ENCODE data around the gene FDXR.
"Not testable (repeated sequence)": the region's sequence is repeated elsewhere in the genome, so short reads cannot be mapped to it uniquely, and the experiment has no call there.

FDXR gene, protein sequence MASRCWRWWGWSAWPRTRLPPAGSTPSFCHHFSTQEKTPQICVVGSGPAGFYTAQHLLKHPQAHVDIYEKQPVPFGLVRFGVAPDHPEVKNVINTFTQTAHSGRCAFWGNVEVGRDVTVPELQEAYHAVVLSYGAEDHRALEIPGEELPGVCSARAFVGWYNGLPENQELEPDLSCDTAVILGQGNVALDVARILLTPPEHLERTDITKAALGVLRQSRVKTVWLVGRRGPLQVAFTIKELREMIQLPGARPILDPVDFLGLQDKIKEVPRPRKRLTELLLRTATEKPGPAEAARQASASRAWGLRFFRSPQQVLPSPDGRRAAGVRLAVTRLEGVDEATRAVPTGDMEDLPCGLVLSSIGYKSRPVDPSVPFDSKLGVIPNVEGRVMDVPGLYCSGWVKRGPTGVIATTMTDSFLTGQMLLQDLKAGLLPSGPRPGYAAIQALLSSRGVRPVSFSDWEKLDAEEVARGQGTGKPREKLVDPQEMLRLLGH

DNA sequence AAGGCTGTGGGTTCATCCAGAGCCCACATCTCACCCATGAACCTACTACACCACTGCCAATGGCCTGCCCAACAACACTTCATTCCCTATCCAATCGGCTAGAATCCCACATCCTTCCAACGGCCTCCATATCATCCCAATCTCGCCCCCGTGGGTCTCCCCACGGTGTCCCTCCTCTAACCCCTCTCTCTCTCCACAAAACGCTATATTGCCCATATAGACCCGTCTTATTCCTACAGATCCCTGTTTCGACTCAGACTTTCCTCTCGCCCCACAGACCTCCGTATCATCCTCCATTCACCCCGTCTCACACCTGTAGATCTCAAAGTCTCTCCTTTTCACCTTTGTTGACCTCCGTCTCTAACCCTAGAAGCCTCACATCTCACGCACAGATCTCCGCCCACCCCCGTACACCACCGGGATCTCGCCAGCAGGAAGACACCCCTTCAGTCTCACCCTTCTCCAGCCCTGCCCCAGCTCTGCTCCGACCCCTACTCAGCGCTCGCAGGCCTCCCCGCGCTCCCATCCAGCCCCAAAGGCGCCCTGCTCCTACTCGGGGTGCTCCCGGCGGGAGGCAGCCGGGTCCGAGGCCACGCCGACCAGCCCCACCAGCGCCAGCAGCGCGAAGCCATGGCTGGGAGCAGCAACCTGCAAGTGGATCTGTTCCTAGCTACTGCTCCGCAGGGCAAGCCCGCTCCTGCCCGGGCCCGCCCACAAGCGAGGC, at the start of gene FDXR:
FDXR (minus strand) TSS at position 682 of the 724 bp plus-strand sequence; CDS start at position 632, 50 bp downstream.
- DNase-seq: no peak

DNA sequence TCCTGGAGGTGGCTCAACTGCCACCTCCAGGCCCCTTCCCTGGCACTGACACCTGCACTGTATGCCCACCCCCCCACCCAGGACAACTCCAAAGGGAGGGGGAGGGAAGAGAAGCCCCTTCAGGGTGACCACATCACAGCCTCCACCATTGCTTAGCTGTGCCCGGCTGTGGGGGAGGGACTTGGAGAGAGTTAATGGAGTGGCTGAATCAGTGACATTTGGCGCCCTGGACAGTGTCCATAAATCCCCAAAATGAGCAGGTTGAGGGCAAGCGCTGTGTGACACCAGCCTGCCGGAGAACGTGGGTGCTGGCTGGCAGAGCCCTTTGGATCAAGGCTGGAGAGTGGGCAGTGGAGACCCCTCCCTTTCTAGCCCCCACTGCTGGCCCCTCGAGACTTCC, 49.4 kb upstream of the FDXR start:
- no peak for DNase-seq

DNA sequence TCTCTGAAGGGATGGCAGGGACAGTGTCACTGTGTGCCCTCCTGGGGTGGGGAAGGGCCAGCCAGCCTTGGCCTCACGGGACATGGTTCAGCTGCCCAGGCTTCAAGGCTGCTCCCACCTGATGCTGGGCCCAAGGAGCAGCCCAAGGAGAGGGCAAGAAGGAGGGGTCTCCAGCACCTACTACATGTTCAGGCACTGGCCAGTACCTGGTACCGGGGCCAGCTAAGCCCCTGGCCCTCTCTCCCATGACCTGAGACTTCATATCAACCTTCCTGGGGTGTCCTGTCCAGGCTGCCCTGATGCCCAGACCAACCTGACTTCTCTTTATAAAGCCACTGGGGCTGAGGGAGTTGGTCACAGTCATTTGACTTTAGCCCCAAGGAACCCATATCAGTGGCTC, 49.0 kb upstream of the FDXR start:
- no peak for DNase-seq

DNA sequence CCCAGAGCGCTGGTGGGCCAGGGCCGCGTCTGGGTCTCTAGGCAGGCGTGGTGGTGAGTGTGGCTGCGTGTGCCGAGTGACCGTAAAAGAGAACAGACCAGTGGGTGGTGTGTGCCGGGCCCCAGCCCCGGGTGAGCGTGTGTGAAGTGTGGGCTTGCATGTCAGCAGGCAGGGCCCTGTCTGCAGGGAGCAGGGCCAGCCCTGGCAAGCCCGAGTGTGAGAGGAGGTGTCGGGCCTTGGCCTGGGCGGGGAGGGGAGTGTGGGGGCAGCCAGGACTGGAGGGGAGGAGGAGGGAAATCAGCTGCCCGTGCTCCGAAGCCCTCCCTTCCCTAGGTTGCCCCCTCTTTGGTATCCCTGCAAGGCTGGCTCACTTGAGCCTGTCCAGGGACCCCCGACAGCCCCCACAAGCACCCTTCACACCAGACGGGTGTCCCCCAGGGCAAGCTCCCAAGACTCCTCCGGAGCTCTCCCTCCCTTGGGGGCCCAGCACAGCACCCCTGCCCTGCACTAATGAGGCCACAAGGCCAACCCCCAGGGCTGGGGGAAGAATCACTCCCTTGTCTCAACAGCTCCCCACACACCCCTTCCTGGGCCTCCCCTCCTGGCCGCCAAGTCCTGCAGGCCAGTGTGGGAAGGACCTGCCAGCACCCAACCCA, 48.4 kb upstream of the FDXR start:
- no peak for DNase-seq

DNA sequence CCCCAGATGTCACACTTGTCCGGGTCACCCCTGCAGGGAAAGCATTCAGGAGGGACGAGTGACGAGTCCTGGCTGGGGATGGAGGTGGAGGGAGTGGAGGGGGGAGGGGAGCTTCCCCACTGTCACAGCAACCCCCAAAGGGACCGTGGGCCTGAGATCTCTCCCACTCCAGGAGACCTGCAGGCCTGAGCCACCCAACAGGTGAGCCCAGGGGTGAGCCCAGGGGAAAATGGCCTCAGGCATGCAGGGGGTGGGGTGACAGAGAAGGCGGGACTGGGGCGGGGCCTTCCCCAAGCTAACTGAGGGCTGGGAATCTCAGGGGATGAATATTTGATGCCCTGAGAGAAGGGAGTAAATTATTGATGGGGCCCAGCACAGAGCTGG, 47.8 kb upstream of the FDXR start:
- no peak for DNase-seq

DNA sequence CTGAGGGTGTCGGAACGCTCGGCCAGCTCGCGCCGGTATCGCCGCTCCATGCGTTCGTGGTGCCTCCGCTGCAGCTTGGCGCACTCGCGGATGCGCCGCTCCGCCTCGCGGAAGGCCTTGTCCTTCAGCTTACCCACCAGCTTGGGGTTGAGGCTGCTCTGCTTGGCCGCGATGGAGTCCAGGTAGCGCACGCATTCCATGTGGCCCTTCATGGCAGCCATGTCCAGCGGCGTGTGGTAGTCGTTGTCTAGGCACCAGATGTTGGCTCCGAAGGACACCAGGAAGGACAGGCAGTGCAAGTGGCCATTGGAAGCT, 47.5 kb upstream of the FDXR start:
- DNase-seq: no peak

DNA sequence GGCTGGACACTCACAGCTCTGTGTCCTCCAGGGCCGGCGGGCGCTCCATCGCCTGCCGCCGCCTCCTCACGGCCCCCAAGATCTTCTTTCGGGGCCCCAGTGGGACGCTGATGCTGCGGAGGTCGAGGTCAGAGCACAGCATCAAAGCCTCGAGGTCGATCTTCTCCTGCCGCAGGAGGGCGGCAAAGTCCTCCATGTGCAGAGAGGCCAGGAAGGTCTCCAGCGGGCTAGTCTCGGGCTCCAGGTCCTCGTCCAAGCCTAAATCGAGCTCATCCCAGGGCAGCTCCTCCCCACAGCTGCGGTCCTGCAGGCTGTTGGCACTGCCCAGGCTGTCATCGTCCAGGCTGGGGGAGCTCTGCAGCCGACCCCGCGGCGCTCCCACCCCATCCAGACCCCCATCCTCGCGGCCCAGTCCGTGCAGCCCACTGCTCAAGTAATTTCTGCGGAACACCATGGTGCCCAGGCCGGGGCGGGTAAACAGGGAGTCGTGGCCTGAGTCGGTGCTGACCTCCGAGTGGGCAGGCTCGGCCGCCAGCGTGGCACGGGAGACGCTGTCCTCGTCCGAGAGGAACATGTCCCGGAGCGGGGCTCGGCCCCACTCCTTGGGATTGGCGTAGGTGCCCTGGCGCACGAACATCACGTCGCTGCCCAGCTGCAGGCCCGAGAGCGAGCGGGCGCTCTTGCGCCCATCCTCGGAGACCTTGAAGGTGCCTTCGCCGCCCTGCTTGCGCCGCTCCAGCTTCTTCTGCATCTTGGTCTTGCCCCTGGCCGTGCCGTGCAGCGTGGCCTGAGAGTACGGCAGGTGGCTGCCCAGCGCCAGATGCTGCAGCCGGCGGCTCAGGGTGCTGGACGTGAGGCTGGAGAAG, 46.9 kb upstream of the FDXR start:
- DNase-seq: no peak

DNA sequence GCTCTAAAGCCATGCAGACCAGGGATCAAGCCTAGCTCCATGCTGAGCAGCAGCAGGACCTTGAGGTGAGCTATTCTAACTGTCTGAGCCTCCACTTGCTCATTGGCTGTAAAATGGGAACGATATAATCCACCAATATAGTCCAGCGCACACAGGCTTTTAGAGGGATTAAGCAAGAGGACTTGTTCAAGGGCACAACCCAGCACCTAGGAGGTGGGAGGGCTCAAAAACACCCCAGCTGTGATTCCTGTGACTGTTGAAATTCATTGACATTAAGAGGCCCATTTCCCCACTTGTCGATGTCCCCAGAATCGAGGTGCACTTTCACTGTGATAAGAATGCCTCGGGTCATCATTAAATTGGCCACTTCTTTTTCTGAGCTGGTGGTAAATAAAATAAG, 46.1 kb upstream of the FDXR start:
- DNase-seq: no peak

DNA sequence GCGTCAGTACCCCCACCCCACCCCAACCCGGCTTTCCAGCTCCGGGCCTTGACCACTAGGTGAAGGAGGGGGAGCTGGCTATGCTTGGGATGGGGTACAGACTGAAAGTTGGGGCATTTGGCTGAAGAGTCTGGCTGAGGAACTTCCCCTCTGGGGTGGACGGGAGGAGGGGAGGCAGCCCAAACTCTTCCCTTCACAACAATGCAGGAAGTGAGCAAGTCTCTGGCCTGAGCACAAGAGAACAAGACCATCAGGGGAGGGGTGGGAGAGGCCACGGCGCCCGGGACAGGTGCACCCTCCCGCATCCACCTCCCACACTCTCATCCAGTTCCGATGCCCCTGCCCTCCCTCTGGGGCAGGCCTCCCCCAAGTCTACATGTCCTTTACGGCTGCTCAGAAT, 44.6 kb upstream of the FDXR start:
- no peak for DNase-seq

DNA sequence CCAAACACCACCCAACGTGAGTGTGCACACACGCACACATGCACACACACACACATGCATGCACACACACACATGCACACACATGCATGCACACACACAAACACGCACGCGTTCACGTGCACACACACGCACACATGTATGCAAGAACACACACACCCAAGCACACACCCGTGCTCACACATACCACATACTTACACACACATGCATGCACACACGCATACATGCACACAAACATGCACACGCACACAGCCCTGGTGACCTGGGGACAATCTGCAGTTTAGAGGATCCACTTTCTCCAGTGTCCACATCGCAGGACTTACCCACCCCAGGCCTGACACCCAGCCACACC, 44.0 kb upstream of the FDXR start:
- DNase-seq: no peak

DNA sequence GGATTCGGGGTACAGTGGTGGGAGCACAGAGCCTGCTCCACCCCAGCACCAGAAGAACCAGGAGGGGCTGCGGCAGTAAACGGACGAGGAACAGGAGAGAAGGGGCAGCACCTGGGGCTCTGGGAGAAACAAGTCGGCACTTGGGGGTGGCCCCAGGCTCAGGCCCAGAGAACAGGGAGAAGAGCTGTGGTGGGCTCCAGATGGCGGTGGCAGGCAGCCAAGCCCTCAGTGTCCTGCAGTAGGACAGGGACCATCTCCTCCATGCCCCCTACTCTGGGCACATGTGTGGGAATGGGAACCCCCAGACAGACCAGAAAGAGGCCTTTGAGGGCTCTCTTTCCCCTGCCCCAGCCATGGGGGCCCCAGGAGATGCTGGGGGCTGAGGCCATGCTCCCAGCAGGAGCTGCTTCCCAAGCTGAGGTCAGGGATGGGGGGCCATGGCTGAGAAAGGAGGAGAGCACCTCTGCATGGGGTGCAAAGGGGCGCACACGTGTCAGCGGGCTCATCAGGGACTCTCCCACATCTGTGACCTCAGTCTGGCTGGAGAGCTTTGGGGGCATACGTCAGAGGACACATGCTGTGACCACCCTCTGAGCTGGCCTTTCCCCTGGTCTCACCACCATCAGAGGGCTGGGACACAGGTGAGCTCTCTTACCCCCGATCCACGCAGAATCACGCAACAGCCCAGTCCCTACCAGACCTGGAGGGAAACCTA, 43.5 kb upstream of the FDXR start:
- DNase-seq: no peak

DNA sequence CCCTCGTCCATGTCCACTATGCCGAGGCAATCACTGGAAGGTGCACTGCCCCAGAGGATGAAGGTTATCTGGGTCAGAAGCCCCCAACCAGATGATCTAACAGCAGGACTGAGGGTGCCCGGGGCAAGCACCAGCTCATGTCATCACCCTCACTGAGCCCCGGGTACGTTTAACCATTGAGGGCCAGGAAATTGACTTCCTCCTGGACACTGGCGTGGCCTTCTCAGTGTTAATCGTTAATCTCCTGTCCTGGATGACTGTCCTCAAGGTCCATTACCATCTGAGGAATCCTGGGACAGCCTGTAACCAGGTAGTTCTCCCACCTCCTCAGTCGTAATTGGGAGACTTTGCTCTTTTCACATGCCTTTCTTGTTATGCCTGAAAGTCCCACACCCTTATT, 38.6 kb upstream of the FDXR start:
- not testable (repeated sequence) for DNase-seq

DNA sequence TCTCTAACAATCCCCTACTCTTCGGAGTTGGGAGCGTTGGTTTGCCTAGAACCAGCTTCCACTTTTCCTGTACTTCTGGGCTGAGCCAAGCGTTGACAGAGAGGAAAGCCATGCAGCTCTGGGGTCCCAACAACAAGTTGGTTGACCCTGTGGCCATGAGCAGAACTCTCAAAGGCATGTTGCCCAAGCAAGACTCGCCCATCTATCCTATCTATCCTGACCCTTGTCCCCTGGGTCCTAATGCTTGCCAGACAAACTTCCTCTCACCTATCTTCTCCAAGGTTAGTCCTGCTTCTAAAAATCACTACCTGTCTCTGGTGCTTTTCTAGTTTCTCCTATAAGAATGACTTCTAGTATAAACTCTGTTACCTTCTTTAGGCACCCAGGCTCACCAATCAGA, 36.3 kb upstream of the FDXR start:
- DNase-seq: not testable (repeated sequence)

DNA sequence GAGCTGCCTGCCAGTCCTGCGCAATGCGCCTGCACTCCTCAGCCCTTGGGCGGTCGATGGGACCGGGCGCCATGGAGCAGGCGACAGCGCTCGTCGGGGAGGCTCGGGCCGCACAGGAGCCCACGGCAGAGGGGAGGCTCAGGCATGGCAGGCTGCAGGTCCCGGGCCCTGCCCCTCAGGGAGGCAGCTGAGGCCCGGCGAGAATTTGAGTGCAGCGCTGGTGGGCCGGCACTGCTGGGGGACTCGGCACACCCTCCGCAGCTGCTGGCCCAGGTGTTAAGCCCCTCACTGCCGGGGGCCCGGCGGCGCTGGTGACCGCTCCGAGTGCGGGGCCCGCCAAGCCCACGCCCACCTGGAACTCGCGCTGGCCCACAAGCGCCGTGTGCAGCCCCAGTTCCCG, 34.2 kb upstream of the FDXR start:
- DNase-seq: no peak

DNA sequence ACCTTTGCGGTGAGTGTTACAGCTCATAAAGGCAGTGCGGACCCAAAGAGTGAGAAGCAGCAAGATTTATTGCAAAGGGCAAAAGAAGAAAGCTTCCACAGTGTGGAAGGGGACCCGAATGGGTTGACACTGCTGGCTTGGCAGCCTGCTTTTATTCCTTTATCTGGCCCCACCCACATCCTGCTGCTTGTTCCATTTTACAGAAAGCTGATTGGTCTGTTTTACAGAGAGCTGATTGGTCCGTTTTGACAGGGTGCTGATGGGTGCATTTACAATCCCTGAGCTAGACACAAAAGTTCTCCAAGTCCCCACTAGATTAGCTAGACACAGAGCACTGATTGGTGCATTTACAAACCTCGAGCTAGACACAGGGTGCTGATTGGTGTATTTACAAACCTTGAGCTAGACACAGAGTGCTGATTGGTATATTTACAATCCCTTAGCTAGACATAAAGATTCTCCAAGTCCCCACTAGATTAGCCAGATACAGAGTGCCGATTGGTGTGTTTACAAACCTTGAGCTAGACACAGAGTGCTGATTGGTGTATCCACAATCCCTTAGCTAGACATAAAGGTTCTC, 33.5 kb upstream of the FDXR start:
- not testable (repeated sequence) for DNase-seq

DNA sequence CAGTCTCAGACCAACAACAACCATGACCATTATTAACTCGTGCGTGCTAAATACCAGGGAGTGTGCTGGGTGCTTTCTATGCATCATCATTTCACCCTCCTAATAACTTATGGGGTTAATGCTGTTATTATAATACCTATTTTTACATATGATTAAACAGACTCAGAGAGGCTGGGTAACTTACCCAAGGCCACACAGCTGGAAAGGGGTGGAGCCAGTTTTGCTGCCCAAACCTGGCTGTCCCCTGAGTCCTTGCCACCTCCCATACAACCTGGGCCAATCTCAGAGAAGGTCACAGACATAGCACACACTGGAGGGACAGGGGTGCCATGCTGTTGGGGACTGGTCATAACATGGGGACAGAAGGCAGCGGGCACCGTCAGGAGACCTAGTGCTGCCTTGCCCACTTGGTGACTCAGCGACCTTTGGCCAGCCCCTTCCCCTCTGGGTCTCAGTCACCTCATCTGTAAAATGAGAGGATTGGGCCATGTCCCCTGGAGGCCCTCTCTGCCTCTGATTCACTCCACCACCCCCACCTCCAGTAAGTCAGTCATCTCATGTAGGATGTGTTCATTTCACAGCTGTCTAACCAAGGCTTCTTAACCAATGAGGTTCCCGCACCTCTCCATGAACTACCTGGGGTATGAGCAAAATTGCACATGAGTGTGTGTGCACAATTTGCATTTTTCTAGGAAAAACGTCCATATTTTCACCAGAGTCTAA, 32.1 kb upstream of the FDXR start:
- no peak for DNase-seq

DNA sequence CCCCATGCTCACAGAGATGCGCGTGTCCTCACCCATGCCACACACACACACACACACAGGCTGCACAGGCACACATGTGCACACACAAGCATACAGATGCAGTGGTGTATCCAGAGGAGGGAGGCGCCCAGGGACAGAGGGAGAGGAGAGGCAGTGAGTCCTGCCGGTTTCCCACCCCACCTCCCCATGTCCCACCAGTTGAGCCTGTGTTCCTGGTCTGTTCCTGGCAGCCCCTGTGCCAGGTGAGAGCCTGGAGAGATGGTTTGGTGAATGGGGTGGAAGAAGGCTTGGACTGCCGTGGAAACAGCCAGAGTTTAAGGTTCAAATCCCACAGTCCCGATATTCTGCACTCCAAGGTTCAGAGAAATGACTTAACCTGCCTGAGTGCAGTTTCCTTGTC, 30.9 kb upstream of the FDXR start:
- DNase-seq: no peak

DNA sequence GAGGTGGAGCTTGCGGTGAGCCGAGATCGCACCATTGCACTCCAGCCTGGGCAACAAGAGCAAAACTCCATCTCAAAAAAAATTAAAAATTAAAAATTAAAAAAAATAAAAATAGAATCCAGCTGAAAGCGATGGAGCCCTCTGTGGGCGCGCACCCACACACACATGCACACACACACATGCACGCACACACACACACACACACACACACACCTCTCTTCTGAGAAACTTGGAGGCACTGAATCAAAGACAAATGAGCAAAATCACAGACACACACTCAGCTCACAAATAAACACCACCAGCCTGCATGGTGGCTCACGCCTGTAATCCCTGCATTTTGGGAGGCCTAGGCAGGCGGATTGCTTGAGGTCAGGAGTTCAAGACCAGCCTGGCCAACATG, 30.2 kb upstream of the FDXR start:
- no peak for DNase-seq

DNA sequence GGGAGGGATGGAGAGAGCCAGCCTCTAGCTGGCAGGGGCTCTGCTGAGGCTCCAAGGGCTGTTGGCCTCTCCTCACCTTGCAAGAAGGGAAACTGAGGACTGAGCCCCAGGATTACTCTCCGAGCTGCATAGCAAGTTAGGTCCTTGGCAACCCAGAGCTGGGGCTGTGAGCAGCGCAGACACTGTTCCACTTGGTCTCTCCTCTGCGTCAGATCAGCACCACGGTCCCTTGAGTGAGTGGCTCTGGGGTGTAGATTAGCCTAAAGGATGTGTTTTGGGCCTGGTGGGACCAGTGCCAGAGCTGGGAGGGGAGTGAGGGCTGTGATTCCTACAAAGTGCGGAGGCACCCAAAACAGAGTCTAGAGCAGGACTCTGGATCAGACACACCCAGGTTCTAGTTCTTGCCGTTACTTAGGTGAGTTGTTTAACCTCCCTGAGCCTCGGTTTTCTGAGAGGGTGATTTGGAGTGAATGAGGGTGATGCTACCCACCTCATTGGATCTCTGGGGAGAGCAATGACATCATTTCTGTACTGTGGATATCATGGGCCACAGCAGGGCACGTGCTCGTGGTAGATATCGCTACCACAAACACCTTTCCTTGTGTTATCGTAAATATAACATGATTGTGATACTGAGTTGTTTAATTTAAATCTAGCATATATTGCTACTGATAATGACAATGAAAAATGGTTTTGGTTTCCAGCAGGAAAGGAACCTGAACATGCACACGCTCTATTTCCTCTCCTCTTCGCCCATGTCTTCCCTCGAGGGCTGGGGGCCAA, 28.8 kb upstream of the FDXR start:
- DNase-seq: no peak

DNA sequence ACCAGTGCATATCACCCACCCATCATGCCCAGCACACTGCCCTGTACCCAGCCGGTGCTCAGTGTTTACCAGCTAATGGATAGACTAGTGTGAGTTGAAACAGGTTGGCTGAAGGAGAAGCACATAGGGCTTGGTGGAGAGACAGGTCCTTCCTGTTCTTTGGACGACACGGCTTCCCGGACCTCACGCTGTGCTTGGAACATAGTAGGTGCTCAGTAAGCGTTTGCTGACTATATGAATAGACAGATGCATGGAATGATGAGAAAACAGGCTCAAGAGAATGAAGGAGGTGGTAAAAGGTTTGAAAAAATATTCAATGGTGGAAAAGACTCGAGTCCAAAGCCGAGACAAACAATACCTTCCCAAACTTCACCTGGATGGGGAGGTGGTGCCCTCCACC, 27.4 kb upstream of the FDXR start:
- DNase-seq: no peak
